Measurements from ENCODE around the gene PTMA. TPM values are rescaled to one million over a fixed set of nuclear protein-coding genes. Genes with fewer than 3 reads are reported as not detected.
A peak's percentile ranks its signal among the peaks of the same experiment; 100 is the strongest.
"Not testable (repeated sequence)": the region's sequence is repeated elsewhere in the genome, so short reads cannot be mapped to it uniquely, and the experiment has no call there.

PTMA gene, protein sequence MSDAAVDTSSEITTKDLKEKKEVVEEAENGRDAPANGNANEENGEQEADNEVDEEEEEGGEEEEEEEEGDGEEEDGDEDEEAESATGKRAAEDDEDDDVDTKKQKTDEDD
- total RNA-seq, result 100 to 1,000 TPM; 683 to 866 (median 805) TPM

DNA sequence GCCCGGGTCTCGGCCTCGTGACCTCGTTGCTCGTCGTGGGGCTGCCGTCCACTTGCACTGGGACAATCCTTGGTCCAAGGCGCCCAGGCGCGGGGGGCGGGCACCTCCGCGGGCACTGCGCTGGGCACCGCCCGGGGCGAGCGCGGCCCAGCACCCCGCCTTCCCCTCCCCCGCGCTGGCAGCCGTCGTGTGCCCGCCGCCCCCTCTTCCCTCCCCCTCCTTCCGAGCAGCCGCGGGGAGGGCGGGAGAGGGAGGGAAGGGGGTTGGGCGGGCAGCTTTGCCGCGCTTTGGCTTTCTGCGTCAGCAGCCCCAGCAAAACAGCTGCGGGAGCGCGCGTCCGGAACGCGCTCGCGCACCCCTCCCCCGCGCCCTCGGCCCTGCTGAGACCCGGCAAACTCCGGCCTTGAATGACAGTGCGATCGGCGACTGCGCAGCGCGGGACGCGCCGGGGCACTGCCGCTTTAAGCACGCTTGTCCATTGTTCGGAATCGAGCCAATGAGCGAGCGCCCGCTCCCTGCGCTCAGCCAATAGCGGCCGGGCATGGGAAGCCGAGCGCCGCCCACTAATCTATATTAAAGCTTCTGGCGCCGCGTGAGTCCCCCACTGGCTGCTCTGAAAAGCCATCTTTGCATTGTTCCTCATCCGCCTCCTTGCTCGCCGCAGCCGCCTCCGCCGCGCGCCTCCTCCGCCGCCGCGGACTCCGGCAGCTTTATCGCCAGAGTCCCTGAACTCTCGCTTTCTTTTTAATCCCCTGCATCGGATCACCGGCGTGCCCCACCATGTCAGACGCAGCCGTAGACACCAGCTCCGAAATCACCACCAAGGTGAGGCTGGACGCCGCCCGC, at the start of gene PTMA:
Gene PTMA (plus strand): TSS at position 599 of the 846 bp plus-strand sequence. CDS start 182 bp downstream, at position 781.
- peak; percentile 85 for ATAC-seq
- Histone ChIP-seq H3K4me1 (peaks cover 0 to 71% (median 20%) of the 10 kb centered on the region in 3 donors), H3K27me3 (no peaks in the 10 kb centered on the region), H3K4me3 (peak within 1 kb of the TSS; percentile 70 to 99), H3K9me3 (no peaks in the 10 kb centered on the region), H3K27ac (peak within 1 kb of the TSS; percentile 93 to 100 (median 100)), H3K36me3 (peaks cover 0 to 18% of the 10 kb centered on the region in 2 donors)
- TF ChIP-seq POLR2AphosphoS5 (IDR thresholded peaks at IDR 0.05), result peak; percentile 99
- TF ChIP-seq, protein P1, sequence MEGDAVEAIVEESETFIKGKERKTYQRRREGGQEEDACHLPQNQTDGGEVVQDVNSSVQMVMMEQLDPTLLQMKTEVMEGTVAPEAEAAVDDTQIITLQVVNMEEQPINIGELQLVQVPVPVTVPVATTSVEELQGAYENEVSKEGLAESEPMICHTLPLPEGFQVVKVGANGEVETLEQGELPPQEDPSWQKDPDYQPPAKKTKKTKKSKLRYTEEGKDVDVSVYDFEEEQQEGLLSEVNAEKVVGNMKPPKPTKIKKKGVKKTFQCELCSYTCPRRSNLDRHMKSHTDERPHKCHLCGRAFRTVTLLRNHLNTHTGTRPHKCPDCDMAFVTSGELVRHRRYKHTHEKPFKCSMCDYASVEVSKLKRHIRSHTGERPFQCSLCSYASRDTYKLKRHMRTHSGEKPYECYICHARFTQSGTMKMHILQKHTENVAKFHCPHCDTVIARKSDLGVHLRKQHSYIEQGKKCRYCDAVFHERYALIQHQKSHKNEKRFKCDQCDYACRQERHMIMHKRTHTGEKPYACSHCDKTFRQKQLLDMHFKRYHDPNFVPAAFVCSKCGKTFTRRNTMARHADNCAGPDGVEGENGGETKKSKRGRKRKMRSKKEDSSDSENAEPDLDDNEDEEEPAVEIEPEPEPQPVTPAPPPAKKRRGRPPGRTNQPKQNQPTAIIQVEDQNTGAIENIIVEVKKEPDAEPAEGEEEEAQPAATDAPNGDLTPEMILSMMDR (IDR thresholded peaks at IDR 0.05), result peak in 2 of 4 experiments; percentile 9 to 18
- peak; percentile 98 to 99 for TF ChIP-seq POLR2A (IDR thresholded peaks at IDR 0.05)
- TF ChIP-seq EP300 (IDR thresholded peaks at IDR 0.05), result no peak
- WGBS, 2 donors (ENCODE audit: low coverage in 1 of 2), result 0% methylated on average over 21 of the region's 97 CpGs; no CpG with 5 or more reads in 1 of the 2 donors

DNA sequence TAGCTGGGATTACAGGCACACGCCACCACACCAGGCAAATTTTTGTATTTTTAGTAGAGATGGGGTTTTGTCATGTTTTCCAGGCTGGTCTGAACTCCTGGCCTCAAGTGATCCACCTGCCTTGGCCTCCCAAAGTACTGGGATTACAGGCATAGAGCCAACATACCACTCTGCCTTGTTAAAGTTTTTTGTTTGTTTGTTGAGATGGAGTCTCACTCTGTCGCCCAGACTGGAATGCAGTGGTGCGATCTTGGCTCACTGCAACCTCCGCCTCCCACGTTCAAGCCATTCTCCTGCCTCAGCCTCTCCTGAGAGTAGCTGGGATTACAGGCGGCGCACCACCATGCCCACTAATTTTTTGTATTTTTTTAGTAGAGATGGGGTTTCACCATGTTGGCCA, 48.3 kb upstream of the PTMA start:
- H3K4me1 ChIP-seq, result peaks cover 0 to 22% (median 5%) of the 10 kb centered on the region in 3 donors
- not testable (repeated sequence) for H3K27me3 ChIP-seq, H3K9me3 ChIP-seq, ATAC-seq, H3K4me3 ChIP-seq, H3K27ac ChIP-seq, H3K36me3 ChIP-seq
- WGBS, 2 donors (ENCODE audit: low coverage in 1 of 2), result 92 to 100% methylated on average over 1 to 6 of the region's 7 CpGs

DNA sequence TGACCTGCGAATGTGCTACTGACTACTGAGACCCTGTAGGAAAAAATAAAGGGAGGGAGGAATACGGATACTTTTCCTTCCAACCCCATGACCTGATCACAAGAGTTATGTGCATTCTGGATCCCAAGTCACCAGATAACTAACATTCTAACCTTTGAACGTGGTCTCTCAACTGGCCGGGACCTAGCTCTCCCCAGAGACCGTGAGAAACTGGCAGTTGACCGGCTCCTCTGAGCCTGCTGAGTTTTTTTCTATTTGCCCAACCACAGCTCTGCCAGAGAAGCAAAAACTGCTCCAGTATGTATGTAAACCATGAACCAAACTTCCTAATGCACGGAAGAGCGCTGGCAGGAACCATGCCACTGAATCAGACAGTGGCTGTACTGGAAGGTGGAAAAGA, 47.5 kb upstream of the PTMA start:
- no peaks in the 10 kb centered on the region for H3K36me3 ChIP-seq
- whole genome bisulfite sequencing, 2 donors (ENCODE audit: low coverage in 1 of 2), result 89 to 94% methylated on average over 3 to 7 of the region's 8 CpGs
- no peaks in the 10 kb centered on the region for H3K9me3 ChIP-seq
- H3K4me1 ChIP-seq, result peaks cover 0 to 30% (median 13%) of the 10 kb centered on the region in 3 donors
- peak overlapping the region in 1 of 4 donors; percentile 99 for H3K27ac ChIP-seq
- TF ChIP-seq, protein P1 (IDR thresholded peaks at IDR 0.05), result no peak
- TF ChIP-seq EP300 (IDR thresholded peaks at IDR 0.05), result no peak
- TF ChIP-seq POLR2AphosphoS5 (IDR thresholded peaks at IDR 0.05), result no peak
- no peak overlapping the region for H3K4me3 ChIP-seq
- no peaks in the 10 kb centered on the region for H3K27me3 ChIP-seq
- ATAC-seq, result no peak

DNA sequence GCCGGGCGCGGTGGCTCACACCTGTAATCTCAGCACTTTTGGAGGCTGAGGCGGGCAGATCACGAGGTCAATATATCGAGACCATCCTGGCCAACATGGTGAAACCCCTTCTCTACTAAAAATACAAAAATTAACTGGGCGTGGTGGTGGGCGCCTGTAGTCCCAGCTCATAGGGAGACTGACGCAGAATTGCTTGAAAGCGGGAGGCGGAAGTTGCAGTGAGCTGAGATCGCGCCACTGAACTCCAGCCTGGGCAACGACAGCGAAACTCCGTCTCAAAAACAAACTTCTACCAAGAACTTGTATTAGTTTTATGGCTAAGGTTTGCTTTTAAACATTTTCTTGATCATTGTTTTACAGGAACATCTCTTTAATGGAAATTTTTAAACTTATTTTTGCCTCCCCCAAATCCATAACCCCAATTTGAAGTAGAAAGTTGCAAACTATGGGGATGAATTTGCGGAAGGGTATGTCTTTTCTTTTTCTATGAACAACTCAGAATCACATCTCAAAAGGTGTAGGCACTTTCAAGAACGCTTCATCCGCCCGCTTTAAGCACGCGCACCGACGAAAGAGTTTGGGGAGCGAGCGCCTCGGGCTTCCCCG, 46.8 kb upstream of the PTMA start:
- TF ChIP-seq POLR2A (IDR thresholded peaks at IDR 0.05) (no peak), POLR2AphosphoS5 (IDR thresholded peaks at IDR 0.05) (no peak), EP300 (IDR thresholded peaks at IDR 0.05) (no peak)
- TF ChIP-seq, protein P1 (IDR thresholded peaks at IDR 0.05), result no peak
- Histone ChIP-seq H3K27me3 (no peaks in the 10 kb centered on the region), H3K27ac (peak overlapping the region; percentile 54 to 99 (median 97)), H3K9me3 (no peaks in the 10 kb centered on the region), H3K4me3 (peak overlapping the region; percentile 1 to 56), H3K36me3 (no peaks in the 10 kb centered on the region), H3K4me1 (peaks cover 0 to 34% (median 15%) of the 10 kb centered on the region in 3 donors)
- WGBS, 2 donors (ENCODE audit: low coverage in 1 of 2), result 55 to 92% methylated on average over 15 to 16 of the region's 28 CpGs
- no peak for ATAC-seq

DNA sequence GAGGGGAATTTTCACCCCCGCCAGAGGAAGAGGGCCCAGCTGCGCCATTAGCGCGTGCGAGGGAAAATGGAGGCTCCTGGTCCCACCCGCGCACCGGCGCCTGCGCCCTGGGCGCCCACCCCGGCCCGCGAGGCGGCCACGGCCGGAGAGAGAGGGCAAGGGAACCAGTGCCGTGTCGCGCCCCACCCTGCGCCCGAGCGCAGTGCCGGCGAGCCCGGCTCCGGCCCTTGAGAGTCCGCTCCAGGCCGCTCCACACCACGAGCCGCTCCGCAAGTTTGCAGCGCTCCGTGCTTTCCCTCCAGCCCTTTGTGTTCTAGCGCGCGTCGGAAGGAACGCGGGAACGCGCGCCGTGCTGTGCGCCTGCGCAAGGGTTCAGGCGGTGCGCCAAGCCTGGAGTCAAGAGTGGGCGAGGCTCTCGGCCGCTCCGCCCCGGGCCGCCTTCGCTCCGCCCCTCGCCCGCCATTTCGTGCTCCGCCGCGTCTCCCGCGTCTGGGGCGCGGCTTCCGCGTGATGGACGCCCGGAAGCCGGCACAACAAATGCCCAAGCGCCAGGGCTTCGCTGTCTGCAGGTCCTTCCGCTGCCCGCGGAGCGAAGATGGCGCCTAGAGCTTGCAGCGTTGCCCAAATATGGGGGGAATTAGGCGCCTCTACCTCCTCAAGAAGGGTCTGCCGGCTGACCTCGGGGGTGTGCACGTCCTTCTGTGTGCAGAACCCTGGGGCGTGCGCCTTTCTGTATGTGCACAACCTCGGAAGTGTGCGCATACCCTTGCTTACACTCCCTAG, 46.1 kb upstream of the PTMA start:
- Histone ChIP-seq H3K4me1 (peaks cover 0 to 40% (median 19%) of the 10 kb centered on the region in 3 donors), H3K27ac (peak overlapping the region; percentile 54 to 99 (median 97)), H3K4me3 (peak overlapping the region; percentile 1 to 56), H3K9me3 (no peaks in the 10 kb centered on the region), H3K36me3 (no peaks in the 10 kb centered on the region), H3K27me3 (no peaks in the 10 kb centered on the region)
- TF ChIP-seq POLR2AphosphoS5 (IDR thresholded peaks at IDR 0.05) (peak; percentile 76), POLR2A (IDR thresholded peaks at IDR 0.05) (peak; percentile 80 to 85), EP300 (IDR thresholded peaks at IDR 0.05) (no peak)
- TF ChIP-seq, protein P1 (IDR thresholded peaks at IDR 0.05), result peak in 3 of 4 experiments; percentile 5 to 36 (median 26)
- no CpG with 5 or more reads among the region's 87 CpGs for WGBS, 2 donors (ENCODE audit: low coverage in 1 of 2)
- ATAC-seq, result peak; percentile 82
